Esophagus squamous epithelium (tissue), 5 donors: ENCODE measurements around the gene PRDM12. TPM values are rescaled to one million over a fixed set of nuclear protein-coding genes. Genes with fewer than 3 reads are reported as not detected.

Source experiments
- DNase-seq: peaks from one replicate; lab custom pipeline; 2025; lab: John Stamatoyannopoulos, UW
- H3K27ac ChIP-seq, 4 donors: fragments of 200-600 bp; sonication (generic); one replicate each; pipeline ENCODE4 v1.5.1; 2016 to 2019; ENCODE audit warnings: mild to moderate bottlenecking in 1 of 4
- H3K27me3 ChIP-seq, 4 donors: fragments of 200-600 bp; sonication (generic); 1 replicate in 3 of 4; 2 replicates in 1 of 4; pipeline versions ENCODE4 v1.5.1 to v1.6.0; 2017 to 2021; ENCODE audit warnings: antibody characterized with exemption in 1 of 4
- H3K36me3 ChIP-seq, 3 donors: fragments of 200-600 bp; sonication (generic); one replicate each; pipeline ENCODE4 v1.5.1; 2016 to 2019
- H3K4me1 ChIP-seq, 3 donors: fragments of 200-600 bp; sonication (generic); one replicate each; pipeline ENCODE4 v1.5.1; 2017 to 2019
- H3K4me3 ChIP-seq, 4 donors: fragments of 200-600 bp; sonication (generic); 1 replicate in 3 of 4; 2 replicates in 1 of 4; pipeline ENCODE4 v1.5.1; 2016 to 2019; ENCODE audit warnings: mild to moderate bottlenecking in 2 of 4, moderate library complexity in 1 of 4
- H3K9me3 ChIP-seq, 3 donors: fragments of 200-600 bp; sonication (generic); one replicate each; pipeline ENCODE4 v1.5.1; 2016 to 2019
- CTCF ChIP-seq, 6 experiments: fragments of 450-650 bp in 4 of 6; fragments of 200-600 bp in 2 of 6; sonication (generic) in 2 of 6; IDR thresholded peaks; one replicate each; pipeline ENCODE4 v1.5.1; 2016 to 2019; ENCODE audit warnings: antibody characterized with exemption in 6 of 6, mild to moderate bottlenecking in 4 of 6, moderate library complexity in 4 of 6
- POLR2A ChIP-seq, 4 donors: fragments of 450-650 bp; IDR thresholded peaks; one replicate each; pipeline ENCODE4 v1.6.1; 2017; ENCODE audit warnings: antibody characterized with exemption in 4 of 4, mild to moderate bottlenecking in 4 of 4, moderate library complexity in 3 of 4
- WGBS, 2 donors: methylation state at CpG; one replicate each; pipeline ENCODE4 v1.1.5; 2018; 5-methylcytosine and 5-hydroxymethylcytosine counted together
- intact Hi-C: fragments of 100-400 bp; cut with DNase I; formaldehyde crosslinking; loops from one replicate; pipeline ENCODE4 v1.15.0; 2022
- total RNA-seq, 4 donors: library from RNA; depleted of rRNA; stranded (reverse); fragments of >200 nt; gene quantifications; one replicate each; pipeline ENCODE4 v1.1.0, GENCODE V29; 2016
- donor health status: DM: yes; HTN: yes; CAD: no.

Gene PRDM12
- total RNA-seq, 4 donors from 2014 or later = not detected

GRCh38 chr9:130715270-130715669, 50.9 kb downstream of the PRDM12 start:
- no peak for DNase-seq
- H3K27me3 ChIP-seq = no peaks in the 10 kb centered on the region
- peak overlapping the region in 3 of 4 donors; percentile 10 to 99 (median 97) for H3K27ac ChIP-seq
- TF ChIP-seq POLR2A (IDR thresholded peaks at IDR 0.05) = no peak
- no peak for TF ChIP-seq CTCF (IDR thresholded peaks at IDR 0.05)
- intact Hi-C loops = no loop called here
- H3K9me3 ChIP-seq = no peaks in the 10 kb centered on the region
- 26 to 27% methylated on average over 3 of the region's 3 CpGs for WGBS, 2 donors
- H3K4me1 ChIP-seq = peaks cover 7 to 58% (median 23%) of the 10 kb centered on the region in 3 donors
- H3K36me3 ChIP-seq = no peaks in the 10 kb centered on the region
- H3K4me3 ChIP-seq = peak overlapping the region; percentile 75 to 100 (median 87)

GRCh38 chr9:130718562-130718961, 54.2 kb downstream of the PRDM12 start:
- DNase-seq = no peak
- 76 to 93% methylated on average over 3 of the region's 3 CpGs for WGBS, 2 donors
- H3K4me3 ChIP-seq = no peak overlapping the region
- H3K27ac ChIP-seq = no peak overlapping the region
- TF ChIP-seq POLR2A (IDR thresholded peaks at IDR 0.05) = no peak
- no peak for TF ChIP-seq CTCF (IDR thresholded peaks at IDR 0.05)
- no peaks in the 10 kb centered on the region for H3K9me3 ChIP-seq
- intact Hi-C loops = no loop called here
- peaks cover 0 to 4% (median 0%) of the 10 kb centered on the region in 3 donors for H3K36me3 ChIP-seq
- H3K4me1 ChIP-seq = peaks cover 7 to 44% (median 16%) of the 10 kb centered on the region in 3 donors
- H3K27me3 ChIP-seq = no peaks in the 10 kb centered on the region

DNA sequence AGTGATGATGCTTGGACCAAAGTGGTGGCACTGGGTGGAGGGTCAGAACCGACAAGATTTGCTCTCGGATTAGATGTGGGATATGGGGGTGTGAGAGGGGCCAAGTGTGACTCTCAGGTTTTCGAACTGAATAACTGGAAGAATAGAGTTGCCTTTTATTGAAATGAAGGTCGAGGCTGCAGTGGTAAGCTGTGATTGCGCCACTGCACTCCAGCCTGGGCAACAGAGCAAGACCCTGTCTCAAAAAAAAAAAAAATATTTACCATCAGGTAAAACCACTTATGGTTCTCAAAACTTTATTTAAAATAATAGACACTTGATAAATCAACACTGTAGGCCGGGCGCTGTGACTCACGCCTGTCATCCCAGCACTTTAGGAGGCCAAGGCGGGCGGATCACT, 56.4 kb downstream of the PRDM12 start:
- DNase-seq = no peak
- TF ChIP-seq CTCF (IDR thresholded peaks at IDR 0.05) = no peak
- no peak for TF ChIP-seq POLR2A (IDR thresholded peaks at IDR 0.05)
- H3K4me1 ChIP-seq = peaks cover 0 to 22% (median 3%) of the 10 kb centered on the region in 3 donors
- H3K4me3 ChIP-seq = no peak overlapping the region
- H3K27ac ChIP-seq = no peak overlapping the region
- WGBS, 2 donors = 92 to 94% methylated on average over 10 of the region's 10 CpGs
- intact Hi-C loops = no loop called here
- no peaks in the 10 kb centered on the region for H3K9me3 ChIP-seq
- H3K27me3 ChIP-seq = no peaks in the 10 kb centered on the region
- H3K36me3 ChIP-seq = peaks cover 0 to 4% (median 0%) of the 10 kb centered on the region in 3 donors

DNA sequence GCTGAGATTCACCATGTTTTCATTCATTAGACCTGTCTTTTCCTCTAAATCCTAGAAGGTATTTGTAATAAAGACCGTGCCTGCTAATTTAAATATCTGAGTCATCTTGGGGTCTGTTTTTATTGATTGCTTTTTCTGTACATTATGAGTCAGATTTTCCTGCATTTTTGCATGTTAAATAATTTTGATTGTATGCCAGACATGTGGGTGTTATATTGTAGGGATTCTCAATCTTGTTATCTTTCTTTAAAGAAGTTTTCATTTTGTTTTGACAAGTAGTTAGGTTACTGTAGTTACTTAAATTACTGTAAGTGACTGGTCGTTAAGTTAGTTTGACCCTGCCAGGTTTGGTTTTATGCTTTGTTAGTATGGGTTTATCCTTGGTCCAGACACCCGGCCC, 64.3 kb downstream of the PRDM12 start:
- Histone ChIP-seq H3K9me3 (no peaks in the 10 kb centered on the region), H3K4me3 (no peak overlapping the region), H3K27me3 (no peaks in the 10 kb centered on the region), H3K4me1 (peaks cover 0 to 16% (median 11%) of the 10 kb centered on the region in 3 donors), H3K27ac (no peak overlapping the region), H3K36me3 (no peaks in the 10 kb centered on the region)
- intact Hi-C loops = no loop called here
- WGBS, 2 donors = 25% methylated on average over 3 of the region's 3 CpGs
- no peak for DNase-seq
- no peak for TF ChIP-seq CTCF (IDR thresholded peaks at IDR 0.05)
- no peak for TF ChIP-seq POLR2A (IDR thresholded peaks at IDR 0.05)

GRCh38 chr9:130729145-130729544, 64.8 kb downstream of the PRDM12 start:
- Histone ChIP-seq H3K27ac (no peak overlapping the region), H3K4me3 (no peak overlapping the region), H3K9me3 (no peaks in the 10 kb centered on the region), H3K27me3 (no peaks in the 10 kb centered on the region), H3K4me1 (peaks cover 0 to 16% (median 11%) of the 10 kb centered on the region in 3 donors), H3K36me3 (no peaks in the 10 kb centered on the region)
- 73 to 81% methylated on average over 2 of the region's 2 CpGs for WGBS, 2 donors
- intact Hi-C loops = no loop called here
- DNase-seq = no peak
- TF ChIP-seq POLR2A (IDR thresholded peaks at IDR 0.05) (no peak), CTCF (IDR thresholded peaks at IDR 0.05) (no peak)
